ENCODE measurements around the gene RAB11FIP3. TPM values are rescaled to one million over a fixed set of nuclear protein-coding genes. Genes with fewer than 3 reads are reported as not detected.

RAB11FIP3 gene
- total and polyA plus RNA-seq, 2 of the 13 experiments (the other 11 are each of a cell fraction or from before 2014, with no cell fraction given), result 34.3 to 57.6 TPM

GRCh38 chr16:396605-397004 lies 28.8 kb upstream of the RAB11FIP3 start (continued):
- TF ChIP-seq, protein P1, sequence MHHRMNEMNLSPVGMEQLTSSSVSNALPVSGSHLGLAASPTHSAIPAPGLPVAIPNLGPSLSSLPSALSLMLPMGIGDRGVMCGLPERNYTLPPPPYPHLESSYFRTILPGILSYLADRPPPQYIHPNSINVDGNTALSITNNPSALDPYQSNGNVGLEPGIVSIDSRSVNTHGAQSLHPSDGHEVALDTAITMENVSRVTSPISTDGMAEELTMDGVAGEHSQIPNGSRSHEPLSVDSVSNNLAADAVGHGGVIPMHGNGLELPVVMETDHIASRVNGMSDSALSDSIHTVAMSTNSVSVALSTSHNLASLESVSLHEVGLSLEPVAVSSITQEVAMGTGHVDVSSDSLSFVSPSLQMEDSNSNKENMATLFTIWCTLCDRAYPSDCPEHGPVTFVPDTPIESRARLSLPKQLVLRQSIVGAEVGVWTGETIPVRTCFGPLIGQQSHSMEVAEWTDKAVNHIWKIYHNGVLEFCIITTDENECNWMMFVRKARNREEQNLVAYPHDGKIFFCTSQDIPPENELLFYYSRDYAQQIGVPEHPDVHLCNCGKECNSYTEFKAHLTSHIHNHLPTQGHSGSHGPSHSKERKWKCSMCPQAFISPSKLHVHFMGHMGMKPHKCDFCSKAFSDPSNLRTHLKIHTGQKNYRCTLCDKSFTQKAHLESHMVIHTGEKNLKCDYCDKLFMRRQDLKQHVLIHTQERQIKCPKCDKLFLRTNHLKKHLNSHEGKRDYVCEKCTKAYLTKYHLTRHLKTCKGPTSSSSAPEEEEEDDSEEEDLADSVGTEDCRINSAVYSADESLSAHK (CRISPR knock-in tag; IDR thresholded peaks at IDR 0.05; ENCODE audit: borderline replicate concordance), result no peak
- TF ChIP-seq ATF6 (CRISPR knock-in tag; conservative IDR thresholded peaks at IDR 0.05) (no peak), ATF4 (CRISPR knock-in tag; IDR thresholded peaks at IDR 0.05) (no peak), JUNB (CRISPR knock-in tag; IDR thresholded peaks at IDR 0.05; ENCODE audit: borderline replicate concordance) (no peak), ATM (IDR thresholded peaks at IDR 0.05; ENCODE audit: borderline replicate concordance) (no peak), U2AF1 (optimal IDR thresholded peaks at IDR 0.05; ENCODE audit: low read depth, low read length) (no peak), HDAC6 (IDR thresholded peaks at IDR 0.05; ENCODE audit: low read depth, low read length) (no peak), XBP1 (CRISPR knock-in tag; IDR thresholded peaks at IDR 0.05) (no peak), THYN1 (CRISPR knock-in tag; IDR thresholded peaks at IDR 0.05; ENCODE audit: borderline replicate concordance, low read depth) (no peak), ZNF780A (CRISPR knock-in tag; IDR thresholded peaks at IDR 0.05) (no peak), ZNF501 (CRISPR knock-in tag; IDR thresholded peaks at IDR 0.05) (no peak), TEAD2 (CRISPR knock-in tag; IDR thresholded peaks at IDR 0.05) (no peak), RAD21 (CRISPR knock-in tag; IDR thresholded peaks at IDR 0.05) (no peak), MIXL1 (CRISPR knock-in tag; IDR thresholded peaks at IDR 0.05) (no peak), POLR2AphosphoS2 (IDR thresholded peaks at IDR 0.05; ENCODE audit: low read depth, low read length) (no peak), TOE1 (CRISPR knock-in tag; IDR thresholded peaks at IDR 0.05) (no peak)
- TF ChIP-seq, protein P2, sequence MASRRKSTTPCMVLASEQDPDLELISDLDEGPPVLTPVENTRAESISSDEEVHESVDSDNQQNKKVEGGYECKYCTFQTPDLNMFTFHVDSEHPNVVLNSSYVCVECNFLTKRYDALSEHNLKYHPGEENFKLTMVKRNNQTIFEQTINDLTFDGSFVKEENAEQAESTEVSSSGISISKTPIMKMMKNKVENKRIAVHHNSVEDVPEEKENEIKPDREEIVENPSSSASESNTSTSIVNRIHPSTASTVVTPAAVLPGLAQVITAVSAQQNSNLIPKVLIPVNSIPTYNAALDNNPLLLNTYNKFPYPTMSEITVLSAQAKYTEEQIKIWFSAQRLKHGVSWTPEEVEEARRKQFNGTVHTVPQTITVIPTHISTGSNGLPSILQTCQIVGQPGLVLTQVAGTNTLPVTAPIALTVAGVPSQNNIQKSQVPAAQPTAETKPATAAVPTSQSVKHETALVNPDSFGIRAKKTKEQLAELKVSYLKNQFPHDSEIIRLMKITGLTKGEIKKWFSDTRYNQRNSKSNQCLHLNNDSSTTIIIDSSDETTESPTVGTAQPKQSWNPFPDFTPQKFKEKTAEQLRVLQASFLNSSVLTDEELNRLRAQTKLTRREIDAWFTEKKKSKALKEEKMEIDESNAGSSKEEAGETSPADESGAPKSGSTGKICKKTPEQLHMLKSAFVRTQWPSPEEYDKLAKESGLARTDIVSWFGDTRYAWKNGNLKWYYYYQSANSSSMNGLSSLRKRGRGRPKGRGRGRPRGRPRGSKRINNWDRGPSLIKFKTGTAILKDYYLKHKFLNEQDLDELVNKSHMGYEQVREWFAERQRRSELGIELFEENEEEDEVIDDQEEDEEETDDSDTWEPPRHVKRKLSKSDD (CRISPR knock-in tag; IDR thresholded peaks at IDR 0.05; ENCODE audit: low read depth), result no peak
- TF ChIP-seq, protein P3, sequence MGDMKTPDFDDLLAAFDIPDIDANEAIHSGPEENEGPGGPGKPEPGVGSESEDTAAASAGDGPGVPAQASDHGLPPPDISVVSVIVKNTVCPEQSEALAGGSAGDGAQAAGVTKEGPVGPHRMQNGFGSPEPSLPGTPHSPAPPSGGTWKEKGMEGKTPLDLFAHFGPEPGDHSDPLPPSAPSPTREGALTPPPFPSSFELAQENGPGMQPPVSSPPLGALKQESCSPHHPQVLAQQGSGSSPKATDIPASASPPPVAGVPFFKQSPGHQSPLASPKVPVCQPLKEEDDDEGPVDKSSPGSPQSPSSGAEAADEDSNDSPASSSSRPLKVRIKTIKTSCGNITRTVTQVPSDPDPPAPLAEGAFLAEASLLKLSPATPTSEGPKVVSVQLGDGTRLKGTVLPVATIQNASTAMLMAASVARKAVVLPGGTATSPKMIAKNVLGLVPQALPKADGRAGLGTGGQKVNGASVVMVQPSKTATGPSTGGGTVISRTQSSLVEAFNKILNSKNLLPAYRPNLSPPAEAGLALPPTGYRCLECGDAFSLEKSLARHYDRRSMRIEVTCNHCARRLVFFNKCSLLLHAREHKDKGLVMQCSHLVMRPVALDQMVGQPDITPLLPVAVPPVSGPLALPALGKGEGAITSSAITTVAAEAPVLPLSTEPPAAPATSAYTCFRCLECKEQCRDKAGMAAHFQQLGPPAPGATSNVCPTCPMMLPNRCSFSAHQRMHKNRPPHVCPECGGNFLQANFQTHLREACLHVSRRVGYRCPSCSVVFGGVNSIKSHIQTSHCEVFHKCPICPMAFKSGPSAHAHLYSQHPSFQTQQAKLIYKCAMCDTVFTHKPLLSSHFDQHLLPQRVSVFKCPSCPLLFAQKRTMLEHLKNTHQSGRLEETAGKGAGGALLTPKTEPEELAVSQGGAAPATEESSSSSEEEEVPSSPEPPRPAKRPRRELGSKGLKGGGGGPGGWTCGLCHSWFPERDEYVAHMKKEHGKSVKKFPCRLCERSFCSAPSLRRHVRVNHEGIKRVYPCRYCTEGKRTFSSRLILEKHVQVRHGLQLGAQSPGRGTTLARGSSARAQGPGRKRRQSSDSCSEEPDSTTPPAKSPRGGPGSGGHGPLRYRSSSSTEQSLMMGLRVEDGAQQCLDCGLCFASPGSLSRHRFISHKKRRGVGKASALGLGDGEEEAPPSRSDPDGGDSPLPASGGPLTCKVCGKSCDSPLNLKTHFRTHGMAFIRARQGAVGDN (CRISPR knock-in tag; IDR thresholded peaks at IDR 0.05), result peak; percentile 60
